ENCODE results near the gene VPS33A.
A peak's percentile ranks its signal among the peaks of the same experiment; 100 is the strongest.

The VPS33A gene

GRCh38 chr12:122250047-122250446, 16.2 kb downstream of the VPS33A start:
- FAIRE-seq = no peak

DNA sequence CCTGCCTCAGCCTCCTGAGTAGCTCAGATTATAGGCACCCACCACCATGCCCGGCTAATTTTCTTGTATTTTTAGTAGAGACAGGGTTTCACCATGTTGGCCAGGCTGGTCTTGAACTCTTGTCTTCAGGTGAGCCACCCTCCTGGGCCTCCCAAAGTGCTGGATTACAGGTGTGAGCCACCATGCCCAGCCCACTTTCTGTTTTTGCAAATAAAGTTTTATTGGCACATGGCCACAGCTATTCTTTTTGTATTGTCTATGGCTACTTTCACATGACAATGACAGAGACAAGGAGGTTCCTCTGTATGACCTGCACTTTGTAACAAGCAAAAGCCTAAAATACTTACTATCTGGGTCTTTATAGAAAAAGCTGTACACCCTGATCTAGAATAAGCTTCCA, 20.7 kb downstream of the VPS33A start:
- no peak for FAIRE-seq

DNA sequence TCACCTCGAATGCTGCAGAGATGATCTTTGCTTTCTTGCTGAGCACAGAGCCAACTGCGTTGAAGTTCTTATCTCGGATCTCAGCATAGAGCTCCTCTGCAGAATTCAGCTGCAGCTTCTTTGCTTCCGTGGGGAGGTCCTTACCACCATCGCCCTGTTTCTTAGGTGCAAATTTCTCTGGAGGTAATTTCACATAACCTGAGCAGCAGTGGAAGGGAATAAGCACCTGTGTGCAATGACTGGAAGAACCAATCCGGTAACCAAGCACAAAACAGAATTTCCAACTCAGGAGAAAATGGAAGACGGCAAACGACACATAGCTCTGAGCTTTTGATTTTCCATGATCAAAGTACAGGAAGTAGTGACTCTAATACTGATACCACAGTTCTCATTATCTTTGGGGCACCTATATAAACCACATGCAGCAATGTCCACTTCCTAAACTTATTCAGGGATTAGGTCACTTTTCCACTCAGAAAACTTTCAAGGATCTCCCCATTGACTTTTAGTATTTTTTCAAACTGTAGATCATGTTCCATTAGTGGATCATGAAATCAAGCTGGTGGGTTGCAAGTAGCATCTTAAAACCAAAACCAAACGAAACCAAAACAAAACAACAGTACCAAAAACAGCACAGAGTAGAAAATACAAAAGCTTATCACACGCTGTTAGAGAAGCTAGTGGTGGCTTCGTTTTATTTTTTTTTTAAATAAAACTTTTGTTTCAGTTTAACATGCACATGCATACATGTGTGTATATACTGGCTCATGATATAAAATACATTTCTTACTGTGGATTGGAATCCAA, 21.5 kb downstream of the VPS33A start:
- FAIRE-seq = no peak

GRCh38 chr12:122243965-122244364, 22.3 kb downstream of the VPS33A start:
- FAIRE-seq = no peak

- no peak for FAIRE-seq
These were observed 27.4 kb downstream of the VPS33A start for GRCh38 chr12:122238861-122239260.

DNA sequence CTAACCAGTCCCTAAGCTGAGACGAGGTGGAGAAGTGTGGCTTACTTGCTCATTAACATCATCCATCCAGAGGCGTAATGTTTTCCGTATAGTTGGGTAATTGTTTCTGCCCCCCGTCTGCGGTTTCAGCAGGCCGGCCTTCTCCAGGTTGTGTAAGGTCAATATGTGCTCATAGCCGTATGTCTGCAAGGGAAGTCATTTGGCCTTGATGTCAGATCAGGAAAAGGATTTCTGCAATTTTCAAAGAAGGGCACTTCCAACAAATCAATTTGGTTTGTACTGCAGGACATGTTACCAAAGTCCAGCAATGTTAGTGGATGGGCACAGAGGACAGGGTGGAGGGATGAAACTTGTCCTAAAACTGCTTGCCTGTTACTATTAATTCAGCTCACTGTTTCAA, 30.6 kb downstream of the VPS33A start:
- FAIRE-seq = no peak

GRCh38 chr12:122232691-122233090, 33.6 kb downstream of the VPS33A start:
- FAIRE-seq = no peak

DNA sequence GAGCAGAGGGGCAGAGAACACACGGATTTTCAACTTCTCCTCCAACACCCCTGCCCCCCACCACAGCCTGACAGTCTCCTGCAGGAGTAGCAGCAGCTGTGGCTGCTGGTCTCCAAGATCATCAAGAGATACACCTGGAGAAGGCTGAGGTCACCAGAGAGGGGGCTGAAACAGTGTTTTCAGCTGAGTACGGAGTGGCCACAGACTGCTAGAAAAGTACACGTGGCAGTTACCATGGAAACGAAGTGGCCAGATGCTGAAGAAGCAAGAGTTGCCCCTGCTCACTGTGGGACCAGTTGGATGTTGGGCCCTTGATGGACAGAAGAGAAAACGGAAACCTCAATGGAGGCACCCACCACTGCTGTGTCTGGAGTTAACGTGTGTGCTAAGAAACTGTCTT, 35.5 kb downstream of the VPS33A start:
- no peak for FAIRE-seq

DNA sequence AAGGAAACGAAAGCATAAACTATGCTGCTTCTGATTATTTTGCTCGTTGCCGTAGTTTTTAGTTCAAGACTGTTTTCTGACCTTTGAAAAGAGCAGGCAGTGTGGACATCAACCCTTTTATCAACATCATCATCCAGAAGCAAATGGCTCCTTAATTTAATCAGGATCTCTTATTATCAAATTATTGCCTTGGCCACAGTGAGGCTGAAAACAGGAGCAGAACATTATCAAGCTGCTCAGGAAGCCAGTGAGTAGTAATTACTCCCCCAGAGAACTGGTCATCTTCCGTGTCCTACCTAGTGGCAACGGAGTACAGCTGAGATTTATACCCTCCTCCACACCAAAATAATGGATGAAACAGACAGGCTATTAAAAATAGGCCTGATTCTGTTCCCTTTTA, 38.2 kb downstream of the VPS33A start:
- no peak for FAIRE-seq

- no peak for FAIRE-seq
These were observed 39.0 kb downstream of the VPS33A start for GRCh38 chr12:122227341-122227740.

DNA sequence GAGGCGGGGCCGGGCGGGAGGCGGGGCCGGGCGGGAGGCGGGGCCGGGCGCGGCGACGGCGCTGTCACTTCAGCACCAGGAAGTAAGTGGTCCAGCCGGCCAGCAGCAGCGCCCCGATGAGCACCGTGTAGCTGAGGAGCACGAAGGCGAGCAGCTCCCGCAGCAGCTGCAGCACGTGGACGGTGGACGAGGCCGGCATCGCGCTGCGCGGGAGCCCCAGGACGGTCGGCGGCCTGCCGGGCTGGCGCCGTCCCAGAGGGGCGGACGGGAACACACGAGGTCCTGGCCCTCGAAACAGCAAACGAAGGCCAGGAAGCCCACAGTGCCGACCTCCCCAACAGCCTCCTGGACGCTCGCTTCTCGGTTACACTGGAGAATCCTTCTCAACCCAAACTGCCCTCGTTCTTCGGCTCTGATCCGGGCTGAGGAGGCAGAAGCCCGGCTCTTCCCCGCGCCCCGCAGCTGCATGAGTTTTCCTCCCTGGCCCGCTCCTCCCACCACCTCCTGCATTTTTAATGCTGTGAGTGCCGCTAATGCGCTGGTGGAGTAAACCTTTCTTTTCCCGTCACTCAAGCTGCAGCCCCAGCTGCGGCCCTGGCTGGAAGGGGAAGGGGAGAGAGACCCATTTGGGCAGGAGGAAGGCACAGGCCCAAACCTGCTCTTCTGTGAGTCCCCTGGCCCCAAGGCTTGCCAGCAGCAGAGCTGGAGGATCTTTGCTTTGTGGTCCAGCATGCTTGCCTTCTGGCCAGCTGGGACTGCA, 39.7 kb downstream of the VPS33A start:
- no peak for FAIRE-seq

DNA sequence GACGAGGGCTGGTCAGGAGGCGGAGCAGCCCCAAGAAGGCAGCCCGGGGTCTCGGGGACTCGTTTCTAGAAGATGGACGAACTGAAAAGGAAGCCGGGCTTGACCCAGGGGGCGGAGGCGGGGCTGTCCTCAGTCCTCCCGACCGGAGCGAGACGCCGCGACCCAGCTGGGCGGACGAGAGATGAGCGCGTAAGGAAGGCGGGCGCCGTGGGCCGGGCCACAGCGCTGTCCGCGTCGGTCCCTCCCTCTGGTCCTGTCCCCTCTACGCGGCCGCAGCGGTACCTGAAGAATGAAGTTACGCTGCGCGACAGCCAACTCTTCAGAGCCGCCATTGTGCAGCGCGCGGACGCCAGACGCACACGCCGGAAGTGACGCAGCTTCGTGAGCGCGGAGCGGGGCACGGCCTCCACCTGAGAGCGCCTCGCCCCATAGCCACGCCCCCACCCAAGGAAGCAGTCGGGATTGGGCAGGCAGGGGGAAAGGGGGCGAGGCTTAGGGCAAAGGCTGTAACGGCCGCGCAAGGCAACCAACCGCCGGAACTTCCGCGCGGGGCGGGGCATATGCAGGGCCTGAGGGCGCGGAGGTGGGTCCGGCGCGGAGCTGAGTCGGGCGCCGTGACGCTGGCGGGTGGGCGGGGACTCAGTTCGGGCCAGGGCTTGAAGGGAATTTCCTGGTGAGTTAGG, 40.5 kb downstream of the VPS33A start, which contains the start of gene DIABLO:
DIABLO (minus strand) TSS at position 370 of the 683 bp plus-strand sequence; CDS start at position 332, 38 bp downstream.
- FAIRE-seq = peak; percentile 89

DNA sequence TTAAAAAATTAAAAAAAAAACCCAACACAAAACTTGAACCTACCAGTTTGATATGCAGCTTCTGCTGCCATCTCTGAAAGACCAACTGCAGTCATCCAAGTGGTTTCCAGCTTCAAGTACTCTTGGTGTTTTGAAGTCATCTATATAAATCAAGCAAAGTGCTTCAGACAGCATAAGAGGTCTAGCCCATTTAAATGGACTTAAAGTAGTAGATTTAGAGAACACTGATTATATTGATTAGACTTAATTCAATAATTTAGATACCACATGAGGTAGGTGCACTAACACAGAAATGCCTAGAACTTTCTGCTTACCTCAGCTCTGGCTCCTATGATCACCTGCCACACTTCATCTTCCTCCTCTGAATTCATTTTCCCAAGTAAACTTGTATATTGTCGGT, 49.8 kb downstream of the VPS33A start:
- no peak for FAIRE-seq

GRCh38 chr12:122215771-122216170, 50.5 kb downstream of the VPS33A start:
- FAIRE-seq = no peak

DNA sequence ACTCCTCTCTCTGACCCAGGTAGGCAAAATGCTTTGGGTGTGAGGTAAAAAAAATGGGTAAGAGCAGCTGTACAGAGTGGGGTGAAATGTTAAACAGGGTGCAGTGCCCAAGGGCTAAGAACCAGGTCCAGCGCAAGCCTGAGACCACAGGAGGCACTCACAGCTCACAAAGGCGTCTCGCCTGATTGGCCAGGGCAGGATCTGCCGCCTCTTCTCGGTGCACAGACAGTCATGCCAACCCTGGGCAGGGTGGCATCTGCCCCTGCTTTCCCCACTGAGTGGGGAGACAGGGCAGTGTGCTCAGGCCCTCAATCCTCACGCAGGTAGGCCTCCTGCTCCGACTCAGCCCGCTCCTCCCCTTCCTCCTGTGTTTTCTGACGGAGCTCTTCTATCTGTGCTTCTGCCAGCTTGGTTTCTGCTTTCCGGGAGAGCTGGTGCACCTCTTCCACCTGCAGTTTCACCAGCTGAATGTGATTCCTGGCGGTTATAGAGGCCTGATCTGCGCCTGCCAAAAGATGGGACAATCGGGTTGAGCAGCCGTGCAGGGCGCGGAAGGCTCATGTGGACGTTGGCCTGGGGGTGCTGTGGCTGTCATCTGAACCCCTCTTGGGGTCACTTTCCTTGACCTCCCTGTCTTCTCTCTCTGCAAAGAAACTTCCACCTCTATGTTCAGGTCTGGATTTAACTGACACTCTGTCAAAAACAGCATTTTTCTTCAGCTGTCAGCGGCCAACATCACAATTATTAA, 58.0 kb downstream of the VPS33A start:
- FAIRE-seq = no peak

DNA sequence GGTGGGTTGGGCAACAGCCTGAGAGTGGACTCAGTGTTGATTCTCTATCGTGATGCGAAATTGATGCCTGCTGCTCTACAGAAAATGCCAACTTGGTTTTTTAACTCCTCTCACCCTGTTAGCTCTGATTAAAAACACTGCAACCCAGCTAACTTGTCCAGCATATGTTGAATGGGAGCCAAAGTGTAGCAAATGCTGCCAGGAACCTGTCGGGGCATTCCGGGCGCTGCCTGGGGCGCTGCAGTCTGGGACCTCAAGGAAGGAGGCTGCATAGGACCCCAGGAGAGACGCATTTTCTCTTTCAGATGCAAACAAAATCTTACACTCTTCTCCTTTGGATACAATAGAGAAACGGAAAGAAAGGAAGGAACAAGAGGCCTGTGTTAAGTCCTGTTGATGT, 58.9 kb downstream of the VPS33A start:
- no peak for FAIRE-seq

DNA sequence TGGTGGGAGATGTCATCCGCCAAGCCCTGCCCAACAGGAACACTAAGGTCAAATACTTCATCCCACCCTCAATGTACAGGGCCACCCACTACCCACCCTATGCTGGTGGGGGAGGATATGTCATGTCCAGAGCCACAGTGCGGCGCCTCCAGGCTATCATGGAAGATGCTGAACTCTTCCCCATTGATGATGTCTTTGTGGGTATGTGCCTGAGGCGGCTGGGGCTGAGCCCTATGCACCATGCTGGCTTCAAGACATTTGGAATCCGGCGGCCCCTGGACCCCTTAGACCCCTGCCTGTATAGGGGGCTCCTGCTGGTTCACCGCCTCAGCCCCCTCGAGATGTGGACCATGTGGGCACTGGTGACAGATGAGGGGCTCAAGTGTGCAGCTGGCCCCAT, 59.3 kb downstream of the VPS33A start:
- no peak for FAIRE-seq

DNA sequence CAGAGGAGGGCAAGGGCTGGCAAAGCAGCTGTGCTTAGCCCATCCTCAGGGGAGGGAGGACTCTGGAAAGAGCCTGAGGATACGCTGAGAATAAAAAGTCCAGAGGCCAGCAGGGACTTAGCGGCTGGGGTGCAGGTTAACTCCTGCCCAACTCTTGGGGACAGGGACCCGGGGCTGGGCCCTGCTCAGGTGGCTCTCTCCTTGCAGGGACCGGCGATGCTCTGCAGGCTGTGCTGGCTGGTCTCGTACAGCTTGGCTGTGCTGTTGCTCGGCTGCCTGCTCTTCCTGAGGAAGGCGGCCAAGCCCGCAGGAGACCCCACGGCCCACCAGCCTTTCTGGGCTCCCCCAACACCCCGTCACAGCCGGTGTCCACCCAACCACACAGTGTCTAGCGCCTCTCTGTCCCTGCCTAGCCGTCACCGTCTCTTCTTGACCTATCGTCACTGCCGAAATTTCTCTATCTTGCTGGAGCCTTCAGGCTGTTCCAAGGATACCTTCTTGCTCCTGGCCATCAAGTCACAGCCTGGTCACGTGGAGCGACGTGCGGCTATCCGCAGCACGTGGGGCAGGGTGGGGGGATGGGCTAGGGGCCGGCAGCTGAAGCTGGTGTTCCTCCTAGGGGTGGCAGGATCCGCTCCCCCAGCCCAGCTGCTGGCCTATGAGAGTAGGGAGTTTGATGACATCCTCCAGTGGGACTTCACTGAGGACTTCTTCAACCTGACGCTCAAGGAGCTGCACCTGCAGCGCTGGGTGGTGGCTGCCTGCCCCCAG, 60.0 kb downstream of the VPS33A start:
- no peak for FAIRE-seq

- no peak for FAIRE-seq
These were observed 61.0 kb downstream of the VPS33A start for GRCh38 chr12:122205053-122205925.

GRCh38 chr12:122204167-122205052, 61.9 kb downstream of the VPS33A start:
- FAIRE-seq = no peak
